GM18861 (cell line): ENCODE measurements around the gene RAB12.

Source experiments
- ATAC-seq: cut with Tn5 transposase; IDR thresholded peaks from one replicate; pipeline ENCODE4 v1.9.1; 2021; ENCODE audit not compliant: unreplicated experiment

Gene RAB12

DNA sequence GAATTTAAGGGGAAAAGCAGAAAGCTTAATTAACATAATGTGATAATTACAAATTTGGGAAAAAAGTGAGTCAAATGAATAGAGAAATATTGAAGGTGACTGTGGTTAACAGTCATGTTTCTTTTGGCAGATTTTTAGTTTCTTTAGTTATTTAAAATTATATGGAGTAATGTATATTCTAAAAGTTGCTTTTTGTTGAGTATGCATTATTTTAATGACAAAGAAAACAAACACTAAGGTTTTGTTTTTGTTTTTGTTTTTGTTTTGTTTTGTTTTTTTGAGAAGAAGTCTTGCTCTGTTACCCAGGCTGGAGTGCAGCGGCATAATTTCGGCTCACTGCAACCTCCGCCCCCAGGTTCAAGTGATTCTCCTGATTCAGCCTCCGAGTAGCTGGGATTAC lies 65.8 kb downstream of the RAB12 start:
- ATAC-seq: no peak

DNA sequence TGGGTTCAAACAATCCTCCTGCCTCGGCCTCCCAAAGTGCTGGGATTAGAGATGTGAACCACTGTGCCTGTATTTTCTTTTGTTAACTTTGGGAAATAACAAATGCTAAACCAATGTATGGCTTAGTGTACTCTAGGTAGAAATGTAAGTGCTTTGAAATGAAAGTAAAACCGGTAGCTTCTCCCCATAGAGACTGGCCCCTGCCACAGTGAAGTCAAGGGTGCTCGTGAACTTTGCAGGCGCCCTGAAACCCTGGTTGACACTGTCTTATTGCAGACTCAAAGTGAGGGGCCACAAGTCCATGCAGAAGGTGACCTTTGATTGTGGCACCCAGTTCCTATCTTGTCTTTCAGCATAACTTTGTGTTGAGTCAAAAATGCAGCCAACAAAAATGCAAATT lies 72.0 kb downstream of the RAB12 start:
- ATAC-seq: no peak

DNA sequence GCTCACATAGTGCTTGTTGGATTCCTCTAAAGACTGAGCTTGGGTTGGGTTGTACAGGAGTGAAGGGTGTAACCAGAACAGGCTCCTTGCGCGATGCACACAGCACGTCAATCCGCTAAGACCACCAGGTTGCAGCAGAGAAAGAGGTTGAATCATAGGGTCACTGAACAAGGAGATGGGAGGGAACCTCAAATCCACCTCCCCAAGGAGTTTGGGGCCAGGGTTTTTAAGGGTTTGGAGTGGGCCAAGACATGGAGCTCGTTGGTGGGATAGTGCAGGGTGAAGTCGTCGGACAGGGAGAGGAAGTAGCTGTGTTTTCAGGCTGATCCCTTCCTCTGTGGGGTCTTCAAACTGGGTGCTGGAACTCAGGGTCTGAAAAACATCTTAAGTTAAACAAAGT lies 75.3 kb downstream of the RAB12 start:
- ATAC-seq: no peak

DNA sequence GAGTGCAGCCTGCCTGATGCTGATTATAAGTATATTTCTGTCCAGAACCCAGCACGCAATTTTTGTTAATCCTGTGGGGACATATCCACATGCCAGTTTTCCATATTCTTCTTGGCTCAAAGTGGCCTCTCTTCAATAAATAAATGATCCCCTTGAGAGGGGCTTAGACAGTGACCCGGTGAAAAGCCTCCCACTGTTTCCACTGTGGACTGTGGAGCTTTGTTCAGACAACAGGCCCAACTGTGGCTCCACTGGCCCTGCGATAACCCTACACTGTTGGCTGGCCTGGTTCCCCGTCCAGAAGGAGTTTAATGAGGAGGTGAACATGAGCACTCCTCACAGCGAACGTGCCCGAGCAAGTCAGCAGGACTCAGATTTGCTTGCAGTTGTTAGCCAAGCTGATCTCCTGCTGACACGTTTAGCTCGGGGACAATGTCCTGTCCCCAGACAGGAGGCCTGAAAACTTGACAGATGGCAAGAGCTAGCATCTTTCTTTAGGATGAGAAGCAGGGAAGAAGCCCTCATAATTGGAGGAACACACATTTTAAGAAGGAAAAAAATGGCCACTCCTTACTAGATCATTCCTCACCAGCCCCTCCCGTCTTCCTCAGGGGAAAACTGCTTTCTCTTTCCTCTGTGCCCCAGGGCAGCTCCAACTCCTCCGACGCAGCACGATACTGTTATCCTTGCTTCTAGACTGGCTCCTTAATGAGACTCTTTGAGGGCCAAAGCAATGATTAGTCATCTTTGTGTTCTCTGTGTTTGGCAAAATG lies 76.1 kb downstream of the RAB12 start:
- ATAC-seq: no peak

DNA sequence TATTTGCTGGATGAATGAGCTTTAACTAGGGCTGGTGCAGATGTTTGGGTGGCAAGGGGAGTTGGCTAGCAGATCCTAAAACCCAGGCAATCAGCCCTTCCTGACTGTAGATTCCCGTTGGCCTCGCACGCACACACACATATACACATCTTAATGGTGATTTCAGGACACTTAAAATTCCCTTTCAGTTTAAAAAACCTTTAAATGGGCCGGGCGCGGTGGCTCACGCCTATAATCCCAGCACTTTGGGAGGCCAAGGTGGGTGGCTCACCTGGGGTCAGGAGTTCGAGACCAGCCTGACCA lies 76.6 kb downstream of the RAB12 start:
- ATAC-seq: no peak

DNA sequence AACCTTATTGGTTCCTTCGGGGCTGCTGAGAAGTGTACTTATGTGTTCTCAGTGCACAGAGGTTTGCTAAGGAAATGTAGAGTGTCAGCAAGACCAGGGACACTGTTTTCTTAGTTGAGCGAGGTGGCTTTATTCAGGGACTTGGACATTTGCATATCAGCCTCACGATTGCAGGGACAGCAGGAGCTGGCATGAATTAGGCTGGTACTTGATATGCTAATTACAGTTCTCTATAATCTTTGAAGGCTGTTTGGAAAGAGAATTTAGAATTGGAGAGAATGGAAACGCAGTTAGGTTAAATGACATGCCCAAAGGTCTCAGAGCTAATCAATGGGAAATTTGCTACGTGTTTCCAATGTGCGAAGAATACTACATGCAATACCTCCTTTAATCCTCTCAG lies 77.4 kb downstream of the RAB12 start:
- ATAC-seq: no peak

DNA sequence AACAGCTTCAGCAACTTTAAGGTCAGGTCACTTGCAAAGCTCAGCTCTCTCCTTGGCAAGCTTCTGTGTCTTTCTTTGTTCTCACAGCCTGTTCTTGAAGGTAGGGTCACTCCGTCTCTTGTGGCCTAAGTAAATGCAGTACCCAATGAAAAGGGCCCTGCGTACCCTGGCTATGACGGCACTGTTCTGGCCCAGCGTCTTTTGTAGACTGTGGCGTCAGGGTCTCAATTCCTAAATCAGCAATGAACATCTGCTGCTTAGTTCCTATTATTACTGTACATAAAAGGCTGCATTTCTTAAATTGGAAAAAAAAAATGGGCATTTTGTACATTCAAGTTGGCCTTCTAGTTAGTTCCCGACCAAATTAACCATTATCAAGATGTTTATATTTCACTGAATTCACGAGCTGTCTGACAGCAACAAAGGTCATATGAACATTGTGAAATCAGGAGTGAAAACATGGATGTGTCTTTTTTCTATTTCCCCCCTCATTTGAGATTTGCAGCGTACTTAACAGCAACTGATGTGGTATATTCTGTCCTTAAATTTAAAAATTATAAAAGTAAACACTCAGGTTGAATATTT lies 79.1 kb downstream of the RAB12 start:
- no peak for ATAC-seq

DNA sequence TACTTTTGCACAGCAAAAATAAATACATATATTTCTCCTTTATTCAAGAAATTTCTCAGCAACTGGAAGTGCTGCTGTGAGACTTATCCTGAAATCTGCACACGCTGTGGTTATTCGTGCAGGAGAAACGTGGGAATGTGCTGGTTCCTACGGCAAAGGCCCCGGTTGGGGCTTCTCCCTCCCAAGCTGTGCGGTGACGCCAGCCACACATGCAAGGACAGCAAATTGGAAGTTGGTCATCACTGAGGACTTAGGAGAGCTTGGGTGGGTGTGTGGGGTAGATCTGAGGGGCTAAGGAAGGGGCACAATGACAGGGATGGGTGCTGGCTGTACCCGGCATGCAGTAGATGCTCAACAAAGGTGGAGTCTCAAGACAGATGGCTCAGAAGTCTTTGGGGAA lies 79.6 kb downstream of the RAB12 start:
- no peak for ATAC-seq
